C4-2B (cell line): ENCODE measurements around the gene FCGR3B.
"Not testable (repeated sequence)": the region's sequence is repeated elsewhere in the genome, so short reads cannot be mapped to it uniquely, and the experiment has no call there.

Experiments used
- ZFX ChIP-seq: fragments of 450-650 bp; IDR thresholded peaks from 2 replicates; pipeline ENCODE4 v1.6.1; 2017
- TF ChIP-seq, protein P1 (sequence below): fragments of 450-650 bp; conservative IDR thresholded peaks from 2 replicates; pipeline ENCODE4 v1.5.1; 2017; ENCODE audit warnings: mild to moderate bottlenecking

DNA sequence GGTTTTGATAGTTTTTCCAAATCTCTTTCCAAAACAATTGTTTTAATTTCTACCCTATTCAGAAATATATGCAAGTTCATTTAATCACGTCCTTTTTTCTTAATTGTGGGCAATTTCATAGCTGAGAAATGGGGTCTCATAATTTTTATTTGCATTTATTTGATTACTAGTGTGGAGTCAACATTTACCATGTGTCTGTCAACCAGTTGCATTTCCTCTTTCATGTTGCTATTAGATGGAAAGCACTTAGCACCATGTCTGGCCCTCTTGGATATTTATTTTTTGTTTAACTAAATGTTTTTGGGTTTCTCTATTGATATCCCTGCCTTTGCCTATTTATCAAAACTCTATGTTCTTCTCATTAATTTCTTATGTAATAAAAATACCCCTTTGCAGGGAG lies 13.9 kb upstream of the FCGR3B start:
- TF ChIP-seq, protein P1, sequence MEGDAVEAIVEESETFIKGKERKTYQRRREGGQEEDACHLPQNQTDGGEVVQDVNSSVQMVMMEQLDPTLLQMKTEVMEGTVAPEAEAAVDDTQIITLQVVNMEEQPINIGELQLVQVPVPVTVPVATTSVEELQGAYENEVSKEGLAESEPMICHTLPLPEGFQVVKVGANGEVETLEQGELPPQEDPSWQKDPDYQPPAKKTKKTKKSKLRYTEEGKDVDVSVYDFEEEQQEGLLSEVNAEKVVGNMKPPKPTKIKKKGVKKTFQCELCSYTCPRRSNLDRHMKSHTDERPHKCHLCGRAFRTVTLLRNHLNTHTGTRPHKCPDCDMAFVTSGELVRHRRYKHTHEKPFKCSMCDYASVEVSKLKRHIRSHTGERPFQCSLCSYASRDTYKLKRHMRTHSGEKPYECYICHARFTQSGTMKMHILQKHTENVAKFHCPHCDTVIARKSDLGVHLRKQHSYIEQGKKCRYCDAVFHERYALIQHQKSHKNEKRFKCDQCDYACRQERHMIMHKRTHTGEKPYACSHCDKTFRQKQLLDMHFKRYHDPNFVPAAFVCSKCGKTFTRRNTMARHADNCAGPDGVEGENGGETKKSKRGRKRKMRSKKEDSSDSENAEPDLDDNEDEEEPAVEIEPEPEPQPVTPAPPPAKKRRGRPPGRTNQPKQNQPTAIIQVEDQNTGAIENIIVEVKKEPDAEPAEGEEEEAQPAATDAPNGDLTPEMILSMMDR: not testable (repeated sequence)
- not testable (repeated sequence) for TF ChIP-seq ZFX
